Hepatocyte (in vitro differentiated cells): ENCODE measurements around the gene NR3C2. TPM values are rescaled to one million over a fixed set of nuclear protein-coding genes. Genes with fewer than 3 reads are reported as not detected.

Experiments
- DNase-seq: peaks from one replicate; pipeline ENCODE4 v3.0.0-alpha.2; 2016; ENCODE audit warnings: low spot score
- H2AFZ ChIP-seq: fragments of 200-600 bp; sonication (generic); 2 replicates; pipeline ENCODE4 v1.6.0; 2016; ENCODE audit warnings: antibody characterized with exemption, mild to moderate bottlenecking
- H3K27ac ChIP-seq: fragments of 200-600 bp; sonication (generic); 2 replicates; pipeline ENCODE4 v1.5.1; 2016; ENCODE audit warnings: mild to moderate bottlenecking
- H3K27me3 ChIP-seq: fragments of 200-600 bp; sonication (generic); 2 replicates; pipeline ENCODE4 v1.6.1; 2016
- H3K36me3 ChIP-seq: fragments of 200-600 bp; sonication (generic); replicated peaks from 2 replicates; pipeline ENCODE4 v1.5.1; 2016; ENCODE audit warnings: low read depth; ENCODE audit not compliant: insufficient read depth
- H3K4me1 ChIP-seq: fragments of 200-600 bp; sonication (generic); 2 replicates; pipeline ENCODE4 v1.5.1; 2016; ENCODE audit warnings: mild to moderate bottlenecking, moderate library complexity; ENCODE audit not compliant: insufficient read depth
- H3K4me2 ChIP-seq: fragments of 200-600 bp; sonication (generic); 2 replicates; pipeline ENCODE4 v1.6.0; 2016
- H3K4me3 ChIP-seq: fragments of 200-600 bp; sonication (generic); 2 replicates; pipeline ENCODE4 v1.5.1; 2016; ENCODE audit warnings: mild to moderate bottlenecking
- H3K79me2 ChIP-seq: fragments of 200-600 bp; sonication (generic); 2 replicates; pipeline ENCODE4 v1.6.0; 2017; ENCODE audit warnings: mild to moderate bottlenecking
- H3K9me2 ChIP-seq: fragments of 200-600 bp; sonication (generic); replicated peaks from 2 replicates; pipeline ENCODE4 v1.6.0; 2017; ENCODE audit warnings: mild to moderate bottlenecking; ENCODE audit not compliant: insufficient read depth
- H3K9me3 ChIP-seq: fragments of 200-600 bp; sonication (generic); 2 replicates; pipeline ENCODE4 v1.5.1; 2016; ENCODE audit warnings: low read depth, mild to moderate bottlenecking
- H4K20me1 ChIP-seq: fragments of 200-600 bp; sonication (generic); 2 replicates; pipeline ENCODE4 v1.6.0; 2016; ENCODE audit warnings: mild to moderate bottlenecking; ENCODE audit not compliant: insufficient read depth, poor library complexity, severe bottlenecking
- EZH2 ChIP-seq: fragments of 200-600 bp; sonication (generic); IDR thresholded peaks from 2 replicates; pipeline ENCODE4 v1.6.1; 2016; ENCODE audit warnings: antibody characterized with exemption, mild to moderate bottlenecking, borderline replicate concordance
- EZH2phosphoT487 ChIP-seq: fragments of 200-600 bp; sonication (generic); IDR thresholded peaks from one replicate; pipeline ENCODE4 v1.6.1; 2018; ENCODE audit warnings: antibody characterized with exemption, mild to moderate bottlenecking, low read depth, moderate library complexity; ENCODE audit not compliant: unreplicated experiment, severe bottlenecking
- WGBS: methylation state at CpG from one replicate; pipeline ENCODE4 v1.1.6; 2016; ENCODE audit warnings: low lambda C conversion rate; ENCODE audit errors: missing lambda C conversion rate; 5-methylcytosine and 5-hydroxymethylcytosine counted together
- polyA plus RNA-seq: library from polyadenylated mRNA; unstranded; fragments of >200 nt; fragmentation: Nextera tagmentation; extraction: Ambion mirVana; gene quantifications from 2 replicates; pipeline ENCODE4 v1.2.1, GENCODE V29; 2016
- total RNA-seq: library from RNA; depleted of rRNA; stranded (reverse); fragments of >200 nt; gene quantifications from 2 replicates; pipeline ENCODE4 v1.2.3, GENCODE V29; 2014
- TF ChIP-seq, protein P1 (sequence below): fragments of 200-600 bp; sonication (generic); IDR thresholded peaks from 2 replicates; pipeline ENCODE4 v1.5.1; 2016; ENCODE audit warnings: antibody characterized with exemption, mild to moderate bottlenecking; ENCODE audit not compliant: poor library complexity

The NR3C2 gene
- total and polyA plus RNA-seq, 2 experiments from 2014 or later, result 2.3 to 7.1 TPM

- Histone ChIP-seq H3K4me1 (no peaks in the 10 kb centered on the region), H3K27ac (no peak overlapping the region), H3K79me2 (no peaks in the 10 kb centered on the region), H3K4me2 (no peak overlapping the region), H4K20me1 (no peaks in the 10 kb centered on the region), H3K9me2 (no peaks in the 10 kb centered on the region), H3K27me3 (no peaks in the 10 kb centered on the region), H2AFZ (no peak overlapping the region), H3K4me3 (no peak overlapping the region), H3K9me3 (no peaks in the 10 kb centered on the region), H3K36me3 (no peaks in the 10 kb centered on the region)
- TF ChIP-seq, protein P1, sequence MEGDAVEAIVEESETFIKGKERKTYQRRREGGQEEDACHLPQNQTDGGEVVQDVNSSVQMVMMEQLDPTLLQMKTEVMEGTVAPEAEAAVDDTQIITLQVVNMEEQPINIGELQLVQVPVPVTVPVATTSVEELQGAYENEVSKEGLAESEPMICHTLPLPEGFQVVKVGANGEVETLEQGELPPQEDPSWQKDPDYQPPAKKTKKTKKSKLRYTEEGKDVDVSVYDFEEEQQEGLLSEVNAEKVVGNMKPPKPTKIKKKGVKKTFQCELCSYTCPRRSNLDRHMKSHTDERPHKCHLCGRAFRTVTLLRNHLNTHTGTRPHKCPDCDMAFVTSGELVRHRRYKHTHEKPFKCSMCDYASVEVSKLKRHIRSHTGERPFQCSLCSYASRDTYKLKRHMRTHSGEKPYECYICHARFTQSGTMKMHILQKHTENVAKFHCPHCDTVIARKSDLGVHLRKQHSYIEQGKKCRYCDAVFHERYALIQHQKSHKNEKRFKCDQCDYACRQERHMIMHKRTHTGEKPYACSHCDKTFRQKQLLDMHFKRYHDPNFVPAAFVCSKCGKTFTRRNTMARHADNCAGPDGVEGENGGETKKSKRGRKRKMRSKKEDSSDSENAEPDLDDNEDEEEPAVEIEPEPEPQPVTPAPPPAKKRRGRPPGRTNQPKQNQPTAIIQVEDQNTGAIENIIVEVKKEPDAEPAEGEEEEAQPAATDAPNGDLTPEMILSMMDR, result no peak
- TF ChIP-seq EZH2phosphoT487 (no peak), EZH2 (no peak)
- DNase-seq, result no peak
Observed at GRCh38 chr4:148114436-148114835, 327.8 kb downstream of the NR3C2 start.

DNA sequence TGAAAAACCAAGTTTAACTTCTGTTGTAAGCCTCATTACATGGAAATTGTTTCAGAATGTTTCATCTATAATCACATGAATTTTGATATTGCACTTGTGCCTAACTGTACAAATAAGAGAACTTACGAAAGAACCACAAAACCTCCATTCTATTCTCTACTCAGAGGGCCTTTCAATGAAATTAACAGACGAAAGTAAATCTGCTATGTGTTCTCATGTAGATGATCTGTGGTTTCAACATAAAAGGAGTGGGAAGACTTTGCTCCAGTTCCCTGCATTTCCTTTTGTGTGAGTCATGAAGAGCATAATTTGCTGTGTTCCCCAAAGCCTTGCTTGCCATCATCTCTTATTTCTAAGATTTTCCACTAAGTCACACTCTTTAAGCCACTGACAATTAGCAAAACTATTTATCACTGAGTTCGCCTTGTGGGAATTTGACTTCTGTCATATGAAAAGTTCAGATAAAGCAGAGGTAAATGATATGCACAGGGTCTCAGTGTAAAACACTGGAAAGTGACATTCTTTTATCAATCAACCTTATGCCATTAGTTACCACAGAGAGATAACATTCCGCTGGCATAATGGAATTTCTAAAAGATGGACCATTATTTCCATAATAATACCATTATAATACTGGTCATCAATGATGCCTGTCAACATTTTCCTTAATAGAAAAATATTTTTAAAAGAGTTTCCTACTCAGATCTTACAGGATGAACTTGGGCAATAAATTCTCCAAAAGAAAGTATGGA, 329.8 kb downstream of the NR3C2 start:
- TF ChIP-seq, protein P1, result no peak
- TF ChIP-seq EZH2, result no peak
- TF ChIP-seq EZH2phosphoT487, result no peak
- 86% methylated on average over 4 of the region's 4 CpGs for whole genome bisulfite sequencing
- no peak overlapping the region for H3K4me3 ChIP-seq
- H4K20me1 ChIP-seq, result no peaks in the 10 kb centered on the region
- no peaks in the 10 kb centered on the region for H3K36me3 ChIP-seq
- peak; percentile 13 for DNase-seq
- no peaks in the 10 kb centered on the region for H3K9me3 ChIP-seq
- no peaks in the 10 kb centered on the region for H3K79me2 ChIP-seq
- H3K27ac ChIP-seq, result no peak overlapping the region
- no peak overlapping the region for H3K4me2 ChIP-seq
- H3K27me3 ChIP-seq, result no peaks in the 10 kb centered on the region
- H2AFZ ChIP-seq, result no peak overlapping the region
- no peaks in the 10 kb centered on the region for H3K4me1 ChIP-seq
- H3K9me2 ChIP-seq, result no peaks in the 10 kb centered on the region

DNA sequence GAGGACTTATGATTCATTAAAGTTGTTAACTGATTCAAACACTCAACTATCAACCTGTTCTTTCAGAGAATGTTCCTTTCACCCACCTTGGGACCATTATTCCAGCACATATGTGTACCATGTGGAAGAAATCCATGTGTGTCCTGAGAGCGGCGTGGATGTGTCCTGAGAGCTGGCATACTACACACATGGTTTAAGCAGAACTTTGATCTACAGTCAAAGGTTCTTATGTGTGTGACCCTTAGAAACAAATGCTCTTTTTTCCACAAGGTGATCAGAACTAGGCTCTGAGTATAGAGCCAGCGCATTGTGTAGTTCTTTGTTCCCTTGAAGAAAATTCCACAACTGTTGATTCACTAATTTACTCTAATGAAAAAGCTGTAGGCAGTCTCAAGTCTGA, 332.0 kb downstream of the NR3C2 start:
- no peak overlapping the region for H3K4me3 ChIP-seq
- H3K9me2 ChIP-seq, result no peaks in the 10 kb centered on the region
- no peak overlapping the region for H3K27ac ChIP-seq
- 97% methylated on average over 3 of the region's 3 CpGs for WGBS
- no peak overlapping the region for H3K4me2 ChIP-seq
- no peaks in the 10 kb centered on the region for H3K36me3 ChIP-seq
- H2AFZ ChIP-seq, result no peak overlapping the region
- H3K27me3 ChIP-seq, result no peaks in the 10 kb centered on the region
- no peak for TF ChIP-seq EZH2
- H3K9me3 ChIP-seq, result no peaks in the 10 kb centered on the region
- no peaks in the 10 kb centered on the region for H3K4me1 ChIP-seq
- no peaks in the 10 kb centered on the region for H3K79me2 ChIP-seq
- H4K20me1 ChIP-seq, result no peaks in the 10 kb centered on the region
- DNase-seq, result no peak

- Histone ChIP-seq H3K36me3 (no peaks in the 10 kb centered on the region), H3K4me2 (no peak overlapping the region), H3K9me2 (no peaks in the 10 kb centered on the region), H4K20me1 (no peaks in the 10 kb centered on the region), H3K27me3 (no peaks in the 10 kb centered on the region), H2AFZ (no peak overlapping the region), H3K4me3 (no peak overlapping the region), H3K4me1 (no peaks in the 10 kb centered on the region), H3K27ac (no peak overlapping the region), H3K9me3 (no peaks in the 10 kb centered on the region), H3K79me2 (no peaks in the 10 kb centered on the region)
- no peak for TF ChIP-seq EZH2
- TF ChIP-seq, protein P1, result no peak
- no peak for TF ChIP-seq EZH2phosphoT487
- 94% methylated on average over 3 of the region's 3 CpGs for WGBS
- DNase-seq, result no peak
Observed at GRCh38 chr4:148109216-148109615, 333.0 kb downstream of the NR3C2 start.
